ENCODE data around the gene FAM163B. TPM values are rescaled to one million over a fixed set of nuclear protein-coding genes. Genes with fewer than 3 reads are reported as not detected.
A peak's percentile ranks its signal among the peaks of the same experiment; 100 is the strongest.

The FAM163B gene
- total and polyA plus RNA-seq, 2 donors (not counting 1 experiment from before 2014, with no cell fraction given) = not detected

DNA sequence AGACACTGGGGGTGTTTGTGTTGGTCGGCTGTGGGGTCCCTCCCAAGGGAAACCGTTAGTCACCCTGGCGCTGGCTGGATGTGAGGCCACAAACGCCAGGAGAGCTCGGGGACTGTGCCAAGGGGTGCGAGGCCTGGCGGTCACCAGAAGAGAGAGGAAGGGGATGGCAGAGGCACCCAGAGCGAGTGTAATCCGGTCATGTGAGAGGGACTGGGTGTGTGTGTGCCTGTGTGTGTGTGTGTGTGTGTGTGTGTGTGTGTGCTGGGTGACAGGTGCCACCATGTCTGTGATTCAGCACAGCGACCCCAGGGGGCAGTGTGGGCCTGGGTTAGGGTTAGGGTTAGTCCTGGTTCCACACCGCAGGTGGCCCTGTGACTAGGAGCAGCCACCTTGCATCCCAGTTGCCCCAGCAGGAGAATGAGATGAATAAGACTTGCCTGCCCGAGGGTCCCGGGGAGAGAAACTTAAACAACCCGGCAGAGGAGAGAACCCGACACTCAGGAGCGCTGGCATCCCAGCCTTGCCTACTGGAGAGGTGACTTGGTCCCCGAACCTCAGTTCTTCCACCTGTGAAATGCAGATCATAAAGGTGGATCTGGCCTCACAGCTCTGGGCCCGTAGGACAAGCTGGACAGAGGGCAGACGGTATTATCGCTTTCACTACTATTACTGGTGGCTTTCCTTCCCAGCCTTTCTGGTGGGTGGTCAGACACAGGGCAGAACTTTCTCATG lies 76.1 kb downstream of the FAM163B start:
- no peak overlapping the region for H2AFZ ChIP-seq (ENCODE audit: insufficient read depth, low read depth, low read length, poor library complexity, severe bottlenecking)
- peaks cover 0 to 3% (median 0%) of the 10 kb centered on the region in 3 donors for H3K9me3 ChIP-seq (ENCODE audit: control extremely low read depth in 1 of 3, control insufficient read depth in 2 of 3, insufficient read depth in 1 of 3, low read length in 2 of 3)
- no peak overlapping the region for H3K9ac ChIP-seq (ENCODE audit: low read length)
- peak; percentile 65 for DNase-seq
- intact Hi-C loops (cut with micrococcal nuclease) = loop anchor here (5.0 kb wide), 3 partner anchors 194 to 564 kb away; partner anchors contain the start of gene VAV2
- H3K4me1 ChIP-seq (ENCODE audit: control insufficient read depth in 2 of 2, insufficient read depth in 2 of 2, low read length in 2 of 2) = peaks cover 7 to 18% of the 10 kb centered on the region in 2 donors
- H3K79me2 ChIP-seq (ENCODE audit: control insufficient read depth, insufficient read depth, low read length) = no peaks in the 10 kb centered on the region
- ChIA-PET CTCF (no interaction called here), POLR2A (no interaction called here)
- peak; percentile 79 for ATAC-seq (ENCODE audit: low read depth)
- Mint-ChIP-seq H3K27ac (peak overlapping the region; percentile 15), H3K27me3 (peaks cover 29% of the 10 kb centered on the region), H3K4me1 (peaks cover 13% of the 10 kb centered on the region), H3K4me3 (peak overlapping the region; percentile 29), H3K9me3 (ENCODE audit: insufficient read depth) (no peaks in the 10 kb centered on the region)
- H3K36me3 ChIP-seq (replicated peaks in 1 of 2; ENCODE audit: control extremely low read depth in 1 of 2, control insufficient read depth in 1 of 2, extremely low read depth in 1 of 2, insufficient read depth in 2 of 2, low read length in 1 of 2) = no peaks in the 10 kb centered on the region
- TF ChIP-seq CTCF (IDR thresholded peaks at IDR 0.05) = no peak
- TF ChIP-seq EZH2 (IDR thresholded peaks at IDR 0.05; ENCODE audit: borderline replicate concordance, insufficient read depth, low read depth, low read length, poor library complexity, severe bottlenecking) = no peak
- H3K27ac ChIP-seq (ENCODE audit: low read length in 2 of 2) = no peak overlapping the region
- H3K4me2 ChIP-seq (replicated peaks; ENCODE audit: low read depth, low read length, poor library complexity, severe bottlenecking) = peak overlapping the region; percentile 43
- 39% methylated on average over 20 of the region's 20 CpGs for WGBS (ENCODE audit: insufficient coverage)
- H4K20me1 ChIP-seq (ENCODE audit: control insufficient read depth, insufficient read depth, low read length, poor library complexity, severe bottlenecking) = no peaks in the 10 kb centered on the region
- H3K4me3 ChIP-seq (ENCODE audit: control extremely low read depth in 1 of 5, extremely low read depth in 1 of 5, insufficient read depth in 1 of 5, low read depth in 2 of 5, low read length in 4 of 5) = no peak overlapping the region
- peaks cover 0 to 66% (median 10%) of the 10 kb centered on the region in 4 experiments for H3K27me3 ChIP-seq (replicated peaks in 1 of 4; ENCODE audit: control extremely low read depth in 1 of 4, control insufficient read depth in 3 of 4, insufficient read depth in 4 of 4, low read length in 3 of 4)

DNA sequence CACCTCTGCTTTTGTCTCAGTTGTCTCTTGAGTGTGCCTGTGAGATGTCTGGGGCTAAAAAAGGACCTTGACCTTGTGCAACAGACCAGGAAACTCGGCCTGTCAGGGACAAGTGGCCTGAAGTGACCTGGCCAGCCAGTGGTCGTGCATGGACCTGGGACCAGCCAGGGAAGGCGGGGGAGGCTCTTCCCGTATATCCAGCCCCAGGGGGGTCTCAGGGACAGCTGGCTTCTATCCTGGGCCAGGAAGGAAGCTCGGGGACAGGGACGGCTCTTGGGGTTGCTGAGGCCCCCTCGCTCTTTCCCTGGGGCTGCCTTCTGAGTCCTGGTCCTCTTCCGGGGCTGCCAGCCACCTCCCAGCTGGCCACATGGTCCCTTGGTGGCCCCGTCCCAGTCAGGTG lies 77.9 kb downstream of the FAM163B start:
- Histone ChIP-seq H3K79me2 (ENCODE audit: control insufficient read depth, insufficient read depth, low read length) (no peaks in the 10 kb centered on the region), H3K27ac (ENCODE audit: low read length in 2 of 2) (no peak overlapping the region), H3K27me3 (replicated peaks in 1 of 4; ENCODE audit: control extremely low read depth in 1 of 4, control insufficient read depth in 3 of 4, insufficient read depth in 4 of 4, low read length in 3 of 4) (peaks cover 0 to 61% (median 10%) of the 10 kb centered on the region in 4 experiments), H3K4me1 (ENCODE audit: control insufficient read depth in 2 of 2, insufficient read depth in 2 of 2, low read length in 2 of 2) (peaks cover 7 to 18% of the 10 kb centered on the region in 2 donors), H3K4me2 (replicated peaks; ENCODE audit: low read depth, low read length, poor library complexity, severe bottlenecking) (no peak overlapping the region), H3K4me3 (ENCODE audit: control extremely low read depth in 1 of 5, extremely low read depth in 1 of 5, insufficient read depth in 1 of 5, low read depth in 2 of 5, low read length in 4 of 5) (no peak overlapping the region), H2AFZ (ENCODE audit: insufficient read depth, low read depth, low read length, poor library complexity, severe bottlenecking) (no peak overlapping the region), H3K9me3 (ENCODE audit: control extremely low read depth in 1 of 3, control insufficient read depth in 2 of 3, insufficient read depth in 1 of 3, low read length in 2 of 3) (peaks cover 0 to 3% (median 0%) of the 10 kb centered on the region in 3 donors), H3K9ac (ENCODE audit: low read length) (no peak overlapping the region), H3K36me3 (replicated peaks in 1 of 2; ENCODE audit: control extremely low read depth in 1 of 2, control insufficient read depth in 1 of 2, extremely low read depth in 1 of 2, insufficient read depth in 2 of 2, low read length in 1 of 2) (no peaks in the 10 kb centered on the region), H4K20me1 (ENCODE audit: control insufficient read depth, insufficient read depth, low read length, poor library complexity, severe bottlenecking) (no peaks in the 10 kb centered on the region)
- no peak for TF ChIP-seq CTCF (IDR thresholded peaks at IDR 0.05)
- TF ChIP-seq EZH2 (IDR thresholded peaks at IDR 0.05; ENCODE audit: borderline replicate concordance, insufficient read depth, low read depth, low read length, poor library complexity, severe bottlenecking) = no peak
- CTCF ChIA-PET = no interaction called here
- 89% methylated on average over 9 of the region's 9 CpGs for WGBS (ENCODE audit: insufficient coverage)
- peaks cover 13% of the 10 kb centered on the region for H3K4me1 Mint-ChIP-seq
- H3K27me3 Mint-ChIP-seq = peaks cover 39% of the 10 kb centered on the region
- H3K4me3 Mint-ChIP-seq = no peak overlapping the region
- POLR2A ChIA-PET = no interaction called here
- ATAC-seq (ENCODE audit: low read depth) (no peak), DNase-seq (no peak)
- H3K9me3 Mint-ChIP-seq (ENCODE audit: insufficient read depth) = no peaks in the 10 kb centered on the region
- H3K27ac Mint-ChIP-seq = no peak overlapping the region
- intact Hi-C loops (cut with micrococcal nuclease) = loop anchor here (5.0 kb wide), 3 partner anchors 196 to 566 kb away; partner anchors contain the start of gene VAV2
